GM10847 (cell line): ENCODE data around the gene HPCAL1.

Source experiments
- POLR2A ChIP-seq: IDR thresholded peaks from 2 replicates; pipeline ENCODE4 v1.6.1; 2011; ENCODE audit not compliant: insufficient read length; ENCODE audit errors: extremely low read depth

The HPCAL1 gene

GRCh38 chr2:10329580-10329879 is 26.8 kb downstream of the HPCAL1 start:
- TF ChIP-seq POLR2A, result no peak

GRCh38 chr2:10329880-10330699 is 27.4 kb downstream of the HPCAL1 start:
- TF ChIP-seq POLR2A, result no peak

- no peak for TF ChIP-seq POLR2A
Measured at GRCh38 chr2:10330700-10331026, 28.0 kb downstream of the HPCAL1 start.

GRCh38 chr2:10331027-10331701 is 28.5 kb downstream of the HPCAL1 start:
- TF ChIP-seq POLR2A, result no peak

GRCh38 chr2:10331702-10332401 is 29.1 kb downstream of the HPCAL1 start:
- no peak for TF ChIP-seq POLR2A

GRCh38 chr2:10332402-10333246 is 29.9 kb downstream of the HPCAL1 start:
- no peak for TF ChIP-seq POLR2A

- no peak for TF ChIP-seq POLR2A
Measured at GRCh38 chr2:10333247-10333613, 30.5 kb downstream of the HPCAL1 start.

GRCh38 chr2:10333966-10334365 is 31.3 kb downstream of the HPCAL1 start:
- no peak for TF ChIP-seq POLR2A

GRCh38 chr2:10335046-10335840 is 32.5 kb downstream of the HPCAL1 start:
- no peak for TF ChIP-seq POLR2A

- no peak for TF ChIP-seq POLR2A
Measured at GRCh38 chr2:10336283-10336682, 33.6 kb downstream of the HPCAL1 start.

GRCh38 chr2:10337449-10338269 is 35.0 kb downstream of the HPCAL1 start:
- no peak for TF ChIP-seq POLR2A

GRCh38 chr2:10338270-10339188 is 35.8 kb downstream of the HPCAL1 start:
- TF ChIP-seq POLR2A, result no peak
